Measurements from ENCODE around the gene HAUS6.
"Not testable (repeated sequence)": the region's sequence is repeated elsewhere in the genome, so short reads cannot be mapped to it uniquely, and the experiment has no call there.

HAUS6 gene

DNA sequence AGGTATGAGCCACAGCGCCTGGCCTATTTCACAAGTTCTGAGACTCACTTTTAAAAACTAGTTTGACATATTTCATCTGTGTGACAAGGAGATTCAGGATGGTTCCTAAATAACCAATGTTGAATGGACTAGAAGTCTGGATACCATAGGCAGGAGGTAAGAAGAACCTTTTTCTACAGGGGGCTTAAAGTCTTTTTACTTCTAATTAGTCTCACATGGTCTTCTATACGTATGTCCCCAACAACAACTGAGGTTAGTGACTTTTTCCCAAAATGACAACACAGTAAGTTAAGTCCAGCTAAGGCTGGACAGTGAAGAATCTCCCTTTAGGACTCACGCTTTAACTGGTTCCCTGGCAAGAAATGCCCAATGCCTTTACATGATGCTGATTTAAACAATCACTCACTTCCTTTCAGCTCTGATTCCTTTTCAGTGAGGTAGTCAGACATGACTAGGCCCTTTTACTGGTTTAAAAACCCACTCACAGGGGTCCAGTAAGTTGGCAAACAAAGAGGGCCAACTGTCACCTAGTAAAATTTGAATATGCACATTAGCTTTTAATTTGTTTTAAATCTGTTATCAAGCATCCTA lies 12.1 kb upstream of the HAUS6 start:
- DNase-seq, result no peak

DNA sequence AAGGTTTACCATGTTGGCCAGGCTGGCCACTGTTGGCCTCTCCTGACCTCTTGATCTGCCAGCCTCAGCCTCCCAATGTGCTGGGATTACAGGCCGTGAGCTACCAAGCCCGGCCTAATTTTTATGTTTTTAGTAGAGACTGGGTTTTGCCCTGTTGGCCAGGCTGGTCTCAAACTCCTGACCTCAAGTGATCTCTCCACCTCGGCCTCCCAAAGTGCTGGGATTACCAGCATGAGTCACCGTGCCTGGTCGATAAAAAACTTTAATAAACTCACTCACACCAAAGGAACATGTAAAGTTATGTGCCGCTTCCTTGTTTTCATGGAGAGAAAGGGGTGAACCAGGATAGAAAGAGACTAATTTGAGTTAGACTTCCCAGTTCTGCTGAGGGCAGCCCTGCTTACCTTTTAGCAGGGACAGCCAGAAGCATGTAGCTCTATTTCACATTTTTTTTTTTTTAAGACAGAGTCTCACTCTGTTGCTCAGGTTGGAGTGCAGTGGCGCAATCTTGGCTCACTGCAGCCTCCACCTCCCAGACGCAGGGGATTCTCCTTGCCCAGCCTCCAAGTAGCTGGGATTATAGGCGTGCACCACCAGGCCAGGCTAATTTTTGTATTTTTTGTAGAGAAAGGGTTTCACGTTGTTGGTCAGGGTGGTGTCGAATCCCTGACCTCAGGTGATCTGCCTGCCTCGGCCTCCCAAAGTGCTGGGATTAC lies 11.4 kb upstream of the HAUS6 start:
- DNase-seq, result no peak

DNA sequence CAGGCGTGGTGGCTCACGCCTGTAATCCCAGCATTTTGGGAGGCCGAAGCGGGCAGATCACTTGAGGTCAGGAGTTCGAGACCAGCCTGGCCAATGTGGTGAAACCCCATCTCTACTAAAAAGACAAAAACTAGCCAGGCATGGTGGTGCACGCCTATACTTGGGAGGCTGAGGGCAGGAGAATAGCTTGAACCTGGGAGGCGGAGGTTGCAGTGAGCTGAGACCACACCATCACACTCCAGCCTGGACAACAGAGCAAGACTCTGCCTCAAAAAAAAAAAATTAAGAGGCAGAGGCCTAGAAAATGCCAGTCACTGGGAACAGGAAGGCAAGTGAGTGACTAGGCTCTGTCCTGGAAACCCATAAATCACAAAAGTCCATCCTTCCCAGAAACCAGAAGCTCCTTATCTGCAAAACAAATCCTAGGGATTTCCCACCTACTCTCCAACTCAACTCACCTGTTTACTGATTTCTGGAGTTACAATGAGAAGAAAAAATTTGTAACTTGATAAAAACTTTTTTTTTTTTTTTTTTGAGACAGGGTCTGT lies 10.4 kb upstream of the HAUS6 start:
- not testable (repeated sequence) for DNase-seq

DNA sequence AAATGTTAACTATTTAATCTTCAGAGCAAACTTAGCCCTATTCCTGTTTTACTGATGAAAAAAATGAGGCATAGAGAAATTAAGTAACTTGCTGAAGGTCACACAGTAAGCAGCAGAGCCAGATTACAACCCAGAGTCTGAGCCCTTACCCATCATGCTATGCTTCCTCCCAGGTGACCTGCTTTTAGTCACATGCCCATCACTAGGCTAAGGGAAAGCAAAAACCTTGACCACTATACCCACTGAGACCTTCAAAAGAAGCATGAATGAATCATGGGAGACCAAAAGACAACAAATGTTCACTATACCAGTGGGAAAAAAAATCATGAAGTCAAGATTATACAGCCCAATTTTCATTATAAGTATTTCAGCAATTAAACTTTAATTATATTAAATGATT lies 5.3 kb upstream of the HAUS6 start:
- DNase-seq, result no peak

DNA sequence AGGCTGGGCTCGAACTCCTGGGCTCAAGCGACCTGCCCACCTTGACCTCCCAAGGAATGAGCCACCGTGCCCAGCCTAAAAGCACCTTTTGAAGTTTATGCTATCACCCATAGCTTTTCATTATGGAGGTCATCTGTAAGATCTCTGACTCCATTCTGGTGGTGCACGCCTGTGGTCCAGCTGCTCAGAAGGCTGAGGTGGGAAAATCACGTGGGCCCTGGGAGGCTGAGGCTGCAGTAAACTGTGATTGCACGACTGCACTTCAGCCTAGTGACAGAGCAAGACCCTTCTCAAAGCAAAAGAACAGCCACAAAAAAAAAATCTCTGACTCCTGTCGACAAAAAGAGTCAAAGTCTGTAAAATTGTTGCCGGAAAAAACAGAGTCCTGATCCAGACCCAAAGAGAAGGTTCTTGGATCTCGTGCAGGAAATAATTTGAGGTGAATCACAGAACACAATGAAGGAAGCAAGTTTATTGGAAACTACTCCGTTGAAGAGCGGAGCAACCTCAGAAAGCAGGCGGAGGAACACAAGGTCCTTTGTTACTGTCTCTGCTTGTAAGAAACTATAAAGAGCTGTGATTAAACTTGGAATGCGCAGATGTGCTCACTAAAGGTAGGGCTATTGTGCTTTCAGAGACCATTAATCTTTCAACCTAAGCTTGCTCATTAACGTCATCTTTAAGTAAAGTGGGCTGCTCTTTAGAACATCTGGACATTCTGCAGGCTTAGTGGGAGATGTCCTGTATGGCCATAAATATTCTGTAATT lies 2.0 kb upstream of the HAUS6 start:
- no peak for DNase-seq

DNA sequence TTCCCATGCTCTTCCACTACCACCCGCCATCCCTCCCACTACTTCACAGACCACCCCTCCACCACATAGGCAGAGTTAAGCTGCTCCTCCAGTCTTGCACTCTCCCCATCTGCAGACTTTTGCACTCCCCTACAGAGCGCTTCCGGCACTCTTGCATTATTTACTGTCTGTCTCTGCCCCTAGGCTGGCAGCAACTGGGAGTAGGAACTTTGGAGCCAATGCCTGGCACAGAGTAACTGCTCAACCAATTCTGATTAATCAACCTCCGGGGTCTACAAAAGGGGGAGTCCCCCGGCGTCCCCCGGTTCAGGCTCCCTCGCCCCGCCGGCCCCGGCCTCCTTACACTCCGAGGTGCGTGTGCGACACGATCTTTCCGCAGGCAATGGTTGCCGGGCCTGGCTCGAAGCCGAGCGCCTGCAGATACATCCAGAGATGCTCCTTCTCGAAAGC lies 498 bp downstream of the HAUS6 start:
- peak; percentile 48 for DNase-seq

DNA sequence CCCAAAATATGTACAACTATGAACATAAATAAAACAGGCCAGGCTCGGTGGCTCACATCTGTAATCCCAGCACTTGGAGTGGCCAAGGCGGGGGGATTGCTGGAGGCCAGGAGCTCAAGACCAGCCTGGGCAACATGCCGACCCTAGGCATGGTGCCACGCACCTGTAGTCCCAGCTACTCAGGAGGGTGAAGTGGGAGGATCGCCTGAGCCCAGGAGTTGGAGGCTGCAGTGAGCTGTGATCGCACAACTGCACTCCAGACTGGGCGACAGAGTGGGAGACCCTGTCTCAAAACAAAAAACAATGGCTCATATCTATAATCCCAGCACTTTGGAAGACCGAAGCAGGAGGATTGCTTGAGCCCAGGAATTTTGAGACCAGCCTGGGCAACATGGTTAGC lies 1.5 kb downstream of the HAUS6 start:
- DNase-seq, result no peak

DNA sequence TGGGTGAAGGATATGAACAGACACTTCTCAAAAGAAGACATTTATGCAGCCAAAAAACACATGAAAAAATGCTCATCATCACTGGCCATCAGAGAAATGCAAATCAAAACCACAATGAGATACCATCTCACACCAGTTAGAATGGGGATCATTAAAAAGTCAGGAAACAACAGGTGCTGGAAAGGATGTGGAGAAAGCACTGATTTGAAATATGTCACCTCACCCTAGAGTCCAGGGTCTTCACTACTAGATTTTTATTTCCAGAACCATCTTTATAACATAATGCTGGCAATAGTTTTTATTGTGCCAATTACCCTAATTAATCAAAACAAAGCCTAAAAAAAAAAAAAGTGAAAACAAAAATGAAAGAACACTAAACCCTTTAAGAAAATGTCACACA lies 5.3 kb downstream of the HAUS6 start:
- DNase-seq, result not testable (repeated sequence)

DNA sequence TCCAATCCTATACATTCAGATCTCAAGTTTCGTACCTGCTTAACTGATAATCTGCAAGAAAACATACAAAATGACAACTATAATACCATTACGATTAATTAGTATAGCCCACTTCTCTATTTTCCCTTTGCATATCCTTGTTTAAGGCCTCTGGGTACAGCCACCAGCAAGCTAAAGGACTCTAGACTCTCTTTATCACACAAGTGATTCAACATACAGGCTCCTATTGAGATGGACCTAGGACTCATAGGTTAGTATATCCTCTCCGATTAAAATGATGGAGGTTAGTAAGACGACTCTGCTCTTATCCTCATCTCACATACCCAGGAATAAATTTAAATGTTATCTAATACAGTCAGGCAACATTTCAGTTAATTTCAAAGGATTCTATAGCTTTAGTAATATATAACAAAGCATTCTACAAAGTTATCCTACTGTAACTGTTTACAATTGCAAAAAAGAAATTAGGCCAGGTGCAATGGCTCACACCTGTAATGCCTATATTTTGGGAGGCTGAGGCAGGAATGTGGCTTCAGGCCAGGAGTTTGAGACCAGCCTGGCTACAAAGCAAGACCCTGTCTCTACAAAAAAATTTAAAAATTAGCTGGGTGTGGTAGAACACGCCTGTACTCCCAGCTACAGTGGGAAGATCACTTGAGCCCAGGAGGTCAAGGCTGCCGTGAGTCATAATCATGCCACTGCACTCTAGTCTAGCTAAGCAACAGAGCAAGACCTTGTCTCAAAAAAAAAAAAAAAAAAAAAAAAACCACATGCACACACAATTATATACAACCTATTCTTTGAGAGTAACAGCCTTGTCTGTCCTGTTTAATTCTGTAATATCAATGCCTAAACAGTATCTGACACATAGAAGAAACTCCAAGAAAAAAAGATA lies 15.4 kb downstream of the HAUS6 start:
- no peak for DNase-seq

DNA sequence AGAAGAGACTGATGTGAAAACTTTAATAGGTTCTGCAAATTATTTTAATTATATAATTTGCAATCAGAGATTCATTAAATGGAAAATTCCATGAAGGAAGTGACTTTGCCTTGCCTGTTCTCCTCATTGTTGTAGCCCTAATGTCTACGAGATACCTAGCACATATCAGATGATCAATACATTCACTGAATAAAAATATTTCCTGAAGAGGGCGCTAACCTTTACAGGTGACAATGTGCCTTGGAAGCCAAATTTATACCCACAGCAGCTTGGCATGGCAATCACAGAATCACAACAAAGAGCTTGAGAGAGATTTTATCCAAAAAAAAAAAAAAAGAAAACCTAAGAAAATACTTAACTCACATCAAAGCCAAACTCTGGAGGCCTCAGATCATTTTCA lies 17.4 kb downstream of the HAUS6 start:
- peak; percentile 40 for DNase-seq

DNA sequence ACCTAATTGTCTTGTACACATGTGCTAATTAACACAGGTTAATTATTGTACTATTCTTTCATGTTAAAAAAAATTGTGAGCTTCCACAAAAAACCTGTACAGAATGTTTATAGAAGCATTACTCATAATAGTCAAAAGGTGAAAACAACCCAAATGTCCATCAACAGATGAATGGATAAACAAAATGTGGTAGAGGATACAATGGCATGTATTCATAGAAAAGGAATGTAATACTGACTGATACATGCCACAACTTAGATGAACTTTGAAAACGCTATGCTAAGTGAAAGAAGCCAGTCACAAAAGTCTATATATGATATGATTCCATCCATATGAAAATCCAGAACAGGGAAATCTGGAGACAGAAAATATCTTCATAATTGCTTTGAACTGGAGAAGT lies 27.9 kb downstream of the HAUS6 start:
- no peak for DNase-seq

DNA sequence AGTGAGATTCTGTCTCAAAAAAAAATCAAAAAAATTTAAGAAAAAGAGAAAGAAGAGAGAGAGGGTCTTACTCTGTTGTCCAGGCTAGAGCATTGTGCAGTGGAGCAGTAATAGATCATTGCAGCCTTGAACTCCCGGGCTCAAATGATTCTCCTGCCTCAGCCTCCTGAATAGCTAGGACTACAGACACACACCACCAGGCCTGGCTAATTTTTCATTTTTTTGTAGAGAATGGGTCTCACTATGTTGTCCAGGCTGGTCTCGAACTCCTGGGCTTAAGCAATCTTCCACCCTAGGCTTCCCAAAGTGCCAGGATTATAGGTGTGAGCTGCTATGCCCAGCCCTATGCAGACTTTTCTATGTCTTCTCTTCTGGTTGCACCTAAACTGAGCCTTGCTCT lies 28.5 kb downstream of the HAUS6 start:
- no peak for DNase-seq

DNA sequence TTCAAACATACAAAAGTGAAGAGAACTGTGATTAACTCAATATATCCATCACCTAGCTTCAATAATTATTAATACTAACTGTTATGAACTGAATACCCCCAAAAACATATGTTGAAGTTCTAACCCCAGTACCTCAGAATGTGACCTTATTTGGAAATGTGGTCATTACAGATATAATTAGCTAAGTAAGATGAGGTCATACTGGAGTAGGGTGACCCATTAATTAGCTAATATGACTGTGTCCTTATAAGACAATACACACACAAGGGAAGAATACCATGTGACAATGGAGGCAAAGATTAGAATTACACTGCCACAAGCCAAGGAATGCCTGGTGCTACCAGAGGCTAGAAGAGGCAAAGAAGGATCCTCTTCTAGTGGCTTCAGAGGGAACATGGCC lies 45.7 kb downstream of the HAUS6 start:
- DNase-seq, result no peak

DNA sequence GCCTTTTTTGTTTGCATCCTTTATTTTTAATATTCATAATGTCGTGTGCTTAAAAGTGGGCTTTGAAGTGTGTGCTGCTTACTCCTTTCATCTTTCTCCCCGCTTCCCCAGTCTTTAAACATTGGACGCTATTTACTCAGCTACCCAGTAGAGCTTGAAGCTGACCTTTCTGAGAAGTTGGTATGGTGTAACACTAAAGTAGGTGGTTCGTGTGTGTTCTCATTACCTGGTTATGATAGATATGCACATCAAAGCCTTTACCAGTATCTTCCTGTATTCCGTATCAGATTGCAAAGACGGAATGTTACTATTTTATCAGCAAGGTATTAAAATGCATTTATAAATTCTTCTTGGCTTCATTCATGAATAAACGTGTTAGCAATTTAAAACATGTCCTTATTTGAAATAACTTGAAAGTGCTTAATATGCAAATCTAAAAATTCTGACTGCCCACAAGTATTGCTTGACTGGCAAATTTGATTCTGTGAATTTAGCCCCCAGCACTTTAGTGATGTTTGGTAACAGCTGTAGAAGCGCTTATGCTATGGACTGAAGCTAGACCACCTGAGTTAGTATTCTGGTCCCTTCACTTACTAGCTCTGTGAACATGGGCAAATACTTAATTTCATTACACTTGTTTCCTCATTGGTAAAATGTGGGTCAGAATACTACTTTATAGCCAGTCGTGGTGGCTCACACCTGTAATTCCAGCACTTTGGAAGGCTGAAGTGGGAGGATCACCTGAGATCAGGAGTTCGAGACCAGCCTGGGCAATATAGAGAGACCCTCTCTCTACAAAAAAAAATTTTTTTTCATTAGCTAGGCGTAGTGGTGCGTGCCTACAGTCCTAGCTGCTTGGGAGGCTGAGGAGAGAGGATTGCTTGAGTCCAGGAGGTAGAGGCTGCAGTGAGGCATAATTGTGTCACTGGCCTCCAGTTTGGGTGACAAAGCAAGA lies 51.8 kb downstream of the HAUS6 start:
- DNase-seq, result no peak

DNA sequence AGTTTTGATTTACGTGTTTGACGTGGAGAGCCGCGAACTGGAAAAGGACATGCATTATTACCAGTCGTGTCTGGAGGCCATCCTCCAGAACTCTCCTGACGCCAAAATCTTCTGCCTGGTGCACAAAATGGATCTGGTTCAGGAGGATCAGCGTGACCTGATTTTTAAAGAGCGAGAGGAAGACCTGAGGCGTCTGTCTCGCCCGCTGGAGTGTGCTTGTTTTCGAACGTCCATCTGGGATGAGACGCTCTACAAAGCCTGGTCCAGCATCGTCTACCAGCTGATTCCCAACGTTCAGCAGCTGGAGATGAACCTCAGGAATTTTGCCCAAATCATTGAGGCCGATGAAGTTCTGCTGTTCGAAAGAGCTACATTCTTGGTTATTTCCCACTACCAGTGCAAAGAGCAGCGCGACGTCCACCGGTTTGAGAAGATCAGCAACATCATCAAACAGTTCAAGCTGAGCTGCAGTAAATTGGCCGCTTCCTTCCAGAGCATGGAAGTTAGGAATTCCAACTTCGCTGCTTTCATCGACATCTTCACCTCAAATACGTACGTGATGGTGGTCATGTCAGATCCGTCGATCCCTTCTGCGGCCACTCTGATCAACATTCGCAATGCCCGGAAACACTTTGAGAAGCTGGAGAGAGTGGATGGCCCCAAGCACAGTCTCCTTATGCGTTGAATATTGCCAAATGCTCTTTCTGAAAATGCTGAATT lies 52.6 kb downstream of the HAUS6 start:
- peak; percentile 39 for DNase-seq

DNA sequence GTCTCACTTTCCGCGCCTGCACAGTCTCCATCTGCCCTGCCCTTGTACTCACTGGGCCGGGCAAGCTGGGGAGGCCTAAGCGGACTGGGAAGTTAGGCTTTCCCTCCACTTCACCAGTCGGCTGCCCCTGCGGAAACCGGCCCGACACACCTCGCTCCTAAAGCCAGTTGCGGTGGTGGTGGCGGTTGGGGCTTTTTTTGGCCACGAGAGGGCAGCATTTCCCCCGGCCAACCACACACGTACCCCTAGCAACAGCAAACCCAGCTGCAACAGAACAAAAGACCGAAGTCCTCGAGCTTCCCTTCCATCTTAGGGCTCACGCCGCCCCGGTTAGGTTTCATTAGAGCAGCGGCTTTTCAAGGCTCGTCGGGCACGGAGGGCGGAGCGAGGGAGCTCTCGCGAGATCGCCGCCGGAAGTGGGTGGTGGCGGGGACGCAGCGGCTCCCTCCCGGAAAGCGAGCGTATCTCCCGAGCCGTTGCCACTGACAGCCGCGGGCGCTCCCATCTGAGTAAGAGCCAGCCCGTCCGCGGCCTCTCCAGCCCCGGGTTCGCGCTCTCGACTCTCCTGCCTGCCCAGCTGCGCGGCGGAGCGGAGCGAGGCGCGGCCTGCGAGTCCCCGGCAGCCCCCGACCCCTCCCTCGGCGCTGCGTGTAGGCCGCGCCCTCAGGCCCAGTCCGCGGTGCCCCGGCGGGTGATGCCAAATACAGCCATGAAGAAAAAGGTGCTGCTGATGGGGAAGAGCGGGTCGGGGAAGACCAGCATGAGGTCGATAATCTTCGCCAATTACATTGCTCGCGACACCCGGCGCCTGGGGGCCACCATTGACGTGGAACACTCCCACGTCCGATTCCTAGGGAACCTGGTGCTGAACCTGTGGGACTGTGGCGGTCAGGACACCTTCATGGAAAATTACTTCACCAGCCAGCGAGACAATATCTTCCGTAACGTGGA lies 53.5 kb downstream of the HAUS6 start, which contains the start of gene RRAGA:
TSS of gene RRAGA (plus strand) at position 462 of the 951 bp plus-strand sequence. CDS start at position 695, 233 bp downstream.
- peak; percentile 96 for DNase-seq

DNA sequence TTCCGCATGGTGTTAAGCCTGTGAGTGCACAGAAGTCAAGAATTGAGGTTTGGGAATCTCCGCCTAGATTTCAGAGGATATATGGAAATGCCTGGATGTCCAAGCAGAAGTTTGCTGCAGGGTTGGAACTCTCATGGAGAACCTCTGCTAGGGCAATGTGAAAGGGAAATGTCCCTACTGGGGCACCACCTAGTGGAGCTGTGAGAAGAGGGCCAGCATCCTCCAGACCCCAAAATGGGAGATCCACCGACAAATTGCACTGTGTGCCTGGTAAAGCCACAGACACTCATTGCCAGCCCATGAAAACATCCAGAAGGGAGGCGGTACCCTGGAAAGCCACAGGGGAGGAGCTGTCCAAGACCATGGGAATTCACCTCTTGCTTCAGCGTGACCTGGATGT lies 66.1 kb downstream of the HAUS6 start:
- DNase-seq, result no peak

DNA sequence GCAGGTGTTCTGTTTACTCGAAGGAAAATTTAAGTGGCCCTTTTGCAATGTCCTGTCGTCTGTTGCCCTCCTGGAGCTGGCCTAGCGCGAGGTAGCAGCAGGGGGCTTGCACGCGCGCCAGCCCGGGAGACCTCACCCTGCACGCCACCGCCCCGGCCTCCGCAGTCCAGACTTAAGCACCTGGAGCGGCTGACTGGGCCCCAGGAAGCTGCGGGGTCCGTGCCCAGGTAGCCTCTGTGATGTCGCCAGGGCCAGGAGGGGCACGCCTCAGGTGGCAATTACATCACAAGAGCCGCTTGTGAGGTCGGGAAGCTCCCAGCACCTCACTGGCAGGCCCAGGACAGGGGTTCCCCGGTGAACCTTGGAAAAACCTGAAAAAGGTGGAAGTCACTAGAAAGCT lies 69.7 kb downstream of the HAUS6 start, which contains the start of gene SAXO1:
TSS of gene SAXO1 (minus strand) at position 195 of the 400 bp plus-strand sequence. CDS start 301 bp downstream, outside the sequence.
- DNase-seq, result peak; percentile 74

DNA sequence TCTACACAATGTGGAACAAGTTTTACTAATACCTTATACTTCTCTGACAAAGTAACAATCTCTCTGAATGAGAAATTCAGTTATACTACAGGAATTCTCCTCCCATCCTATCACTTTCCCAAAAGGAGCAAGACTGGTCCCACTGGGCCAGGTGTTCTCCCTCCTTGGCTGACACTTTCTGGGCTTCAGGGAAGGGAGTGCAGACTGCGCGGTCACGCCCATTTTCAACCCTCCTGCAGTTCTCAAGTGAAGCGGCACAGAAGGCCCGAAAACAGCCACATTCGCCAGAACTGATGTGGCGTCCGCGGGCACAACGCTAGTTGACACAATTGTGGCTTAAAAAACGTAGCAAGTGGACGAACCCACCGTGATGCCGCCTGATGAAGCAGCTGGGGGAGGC lies 70.3 kb downstream of the HAUS6 start:
- DNase-seq, result no peak

All from NCI-H146 (cell line).